Medulla oblongata (tissue), 1 donor: ENCODE data around the gene SRBD1.
"Not testable (repeated sequence)": the region's sequence is repeated elsewhere in the genome, so short reads cannot be mapped to it uniquely, and the experiment has no call there.

Experiments used
- DNase-seq: peaks from one replicate; pipeline ENCODE4 v3.0.0-alpha.2; 2015; ENCODE audit errors: extremely low spot score

The SRBD1 gene

GRCh38 chr2:45426025-45426424 is 185.0 kb downstream of the SRBD1 start:
- not testable (repeated sequence) for DNase-seq

GRCh38 chr2:45422921-45423320 is 188.1 kb downstream of the SRBD1 start:
- no peak for DNase-seq

GRCh38 chr2:45418532-45418931 is 192.5 kb downstream of the SRBD1 start:
- no peak for DNase-seq

- DNase-seq, result no peak
These were observed 195.4 kb downstream of the SRBD1 start for GRCh38 chr2:45415534-45416123.

GRCh38 chr2:45412754-45413379 is 198.2 kb downstream of the SRBD1 start:
- DNase-seq, result no peak

- no peak for DNase-seq
These were observed 201.4 kb downstream of the SRBD1 start for GRCh38 chr2:45409677-45410076.

- no peak for DNase-seq
These were observed 204.4 kb downstream of the SRBD1 start for GRCh38 chr2:45406621-45407020.

GRCh38 chr2:45404807-45405297 is 206.2 kb downstream of the SRBD1 start:
- DNase-seq, result no peak

- DNase-seq, result no peak
These were observed 208.0 kb downstream of the SRBD1 start for GRCh38 chr2:45403036-45403435.

- no peak for DNase-seq
These were observed 209.6 kb downstream of the SRBD1 start for GRCh38 chr2:45401431-45401922.

GRCh38 chr2:45399040-45399784 is 211.9 kb downstream of the SRBD1 start:
- DNase-seq, result no peak

- no peak for DNase-seq
These were observed 213.8 kb downstream of the SRBD1 start for GRCh38 chr2:45397292-45397691.

- DNase-seq, result no peak
These were observed 214.4 kb downstream of the SRBD1 start for GRCh38 chr2:45396671-45397070.

GRCh38 chr2:45394842-45395241 is 216.2 kb downstream of the SRBD1 start:
- no peak for DNase-seq

- no peak for DNase-seq
These were observed 216.9 kb downstream of the SRBD1 start for GRCh38 chr2:45394216-45394615.

- DNase-seq, result no peak
These were observed 219.2 kb downstream of the SRBD1 start for GRCh38 chr2:45391866-45392265.

GRCh38 chr2:45390861-45391260 is 220.2 kb downstream of the SRBD1 start:
- DNase-seq, result no peak

- DNase-seq, result no peak
These were observed 220.6 kb downstream of the SRBD1 start for GRCh38 chr2:45390441-45390840.

GRCh38 chr2:45388541-45389100 is 222.4 kb downstream of the SRBD1 start:
- DNase-seq, result no peak

- no peak for DNase-seq
These were observed 228.3 kb downstream of the SRBD1 start for GRCh38 chr2:45382744-45383143.

GRCh38 chr2:45380131-45380836 is 230.8 kb downstream of the SRBD1 start:
- no peak for DNase-seq
